Osteocyte (in vitro differentiated cells): Measurements from ENCODE around the gene KLK3. TPM values are rescaled to one million over a fixed set of nuclear protein-coding genes. Genes with fewer than 3 reads are reported as not detected.

ENCODE experiments used
- DNase-seq: peaks from one replicate; pipeline ENCODE4 v3.0.0; 2021; ENCODE audit warnings: mixed read lengths; ENCODE audit not compliant: unreplicated experiment; ENCODE audit errors: extremely low spot score
- H3K27ac Mint-ChIP-seq: one replicate; pipeline ENCODE4 v1.8.0; 2021; ENCODE audit warnings: mild to moderate bottlenecking, mixed read lengths; ENCODE audit not compliant: unreplicated experiment
- H3K27me3 Mint-ChIP-seq: one replicate; pipeline ENCODE4 v1.8.0; 2021; ENCODE audit warnings: mixed read lengths; ENCODE audit not compliant: unreplicated experiment
- H3K36me3 Mint-ChIP-seq: one replicate; pipeline ENCODE4 v1.8.0; 2021; ENCODE audit warnings: mixed read lengths; ENCODE audit not compliant: unreplicated experiment
- H3K4me1 Mint-ChIP-seq: one replicate; pipeline ENCODE4 v1.8.0; 2021; ENCODE audit warnings: mixed read lengths; ENCODE audit not compliant: unreplicated experiment
- H3K4me3 Mint-ChIP-seq: one replicate; pipeline ENCODE4 v1.8.0; 2021; ENCODE audit warnings: mild to moderate bottlenecking, moderate library complexity, mixed read lengths; ENCODE audit not compliant: unreplicated experiment
- H3K9me3 Mint-ChIP-seq: one replicate; pipeline ENCODE4 v1.8.0; 2021; ENCODE audit warnings: mixed read lengths; ENCODE audit not compliant: unreplicated experiment
- CTCF ChIP-seq: fragments of 200-600 bp; sonication (generic); IDR thresholded peaks from 2 replicates; pipeline ENCODE4 v1.5.0; 2021; ENCODE audit warnings: antibody characterized with exemption, mild to moderate bottlenecking, moderate library complexity
- total RNA-seq: library from RNA; stranded (reverse); gene quantifications from 2 replicates; pipeline ENCODE4 v1.2.1, GENCODE V29; 2021

Gene KLK3
- total RNA-seq, 1 donor from 2014 or later = not detected

GRCh38 chr19:50843205-50843604 lies 11.5 kb upstream of the KLK3 start:
- H3K27me3 Mint-ChIP-seq = no peaks in the 10 kb centered on the region
- DNase-seq = no peak
- TF ChIP-seq CTCF = no peak
- no peak overlapping the region for H3K4me3 Mint-ChIP-seq
- H3K9me3 Mint-ChIP-seq = peaks cover 5% of the 10 kb centered on the region
- H3K36me3 Mint-ChIP-seq = no peaks in the 10 kb centered on the region
- no peaks in the 10 kb centered on the region for H3K4me1 Mint-ChIP-seq
- no peak overlapping the region for H3K27ac Mint-ChIP-seq

GRCh38 chr19:50843701-50844221 lies 11.0 kb upstream of the KLK3 start:
- H3K36me3 Mint-ChIP-seq = no peaks in the 10 kb centered on the region
- no peak for DNase-seq
- TF ChIP-seq CTCF = no peak
- H3K4me1 Mint-ChIP-seq = no peaks in the 10 kb centered on the region
- H3K27me3 Mint-ChIP-seq = no peaks in the 10 kb centered on the region
- H3K4me3 Mint-ChIP-seq = no peak overlapping the region
- H3K27ac Mint-ChIP-seq = no peak overlapping the region
- peaks cover 5% of the 10 kb centered on the region for H3K9me3 Mint-ChIP-seq

GRCh38 chr19:50844296-50844935 lies 10.3 kb upstream of the KLK3 start:
- TF ChIP-seq CTCF = no peak
- Mint-ChIP-seq H3K36me3 (no peaks in the 10 kb centered on the region), H3K4me3 (no peak overlapping the region), H3K9me3 (peaks cover 5% of the 10 kb centered on the region), H3K4me1 (no peaks in the 10 kb centered on the region), H3K27me3 (no peaks in the 10 kb centered on the region), H3K27ac (no peak overlapping the region)
- DNase-seq = no peak

GRCh38 chr19:50850738-50851137 lies 4.0 kb upstream of the KLK3 start:
- no peaks in the 10 kb centered on the region for H3K4me1 Mint-ChIP-seq
- H3K9me3 Mint-ChIP-seq = peaks cover 4% of the 10 kb centered on the region
- no peak overlapping the region for H3K27ac Mint-ChIP-seq
- TF ChIP-seq CTCF = no peak
- DNase-seq = no peak
- H3K27me3 Mint-ChIP-seq = no peaks in the 10 kb centered on the region
- no peak overlapping the region for H3K4me3 Mint-ChIP-seq
- H3K36me3 Mint-ChIP-seq = no peaks in the 10 kb centered on the region

GRCh38 chr19:50851620-50852019 lies 3.1 kb upstream of the KLK3 start:
- no peaks in the 10 kb centered on the region for H3K4me1 Mint-ChIP-seq
- no peak for TF ChIP-seq CTCF
- H3K27ac Mint-ChIP-seq = no peak overlapping the region
- no peak for DNase-seq
- H3K9me3 Mint-ChIP-seq = peaks cover 4% of the 10 kb centered on the region
- no peaks in the 10 kb centered on the region for H3K36me3 Mint-ChIP-seq
- H3K4me3 Mint-ChIP-seq = no peak overlapping the region
- H3K27me3 Mint-ChIP-seq = no peaks in the 10 kb centered on the region
